OCI-LY3 (cell line): ENCODE results near the gene ASTL.

ENCODE experiments used
- H2AFZ ChIP-seq: fragments of 200-600, 300-600 bp; shearing (Covaris generic); 2 replicates; pipeline ENCODE4 v1.6.0; 2014; ENCODE audit warnings: antibody characterized with exemption, low read depth, low read length
- H3K27ac ChIP-seq: fragments of 200-600, 300-600 bp; sonication (generic); 2 replicates; pipeline ENCODE4 v1.5.1; 2014; ENCODE audit warnings: mild to moderate bottlenecking, low read length, moderate library complexity, mixed read lengths
- H3K27me3 ChIP-seq: fragments of 200-600, 300-600 bp; sonication (generic); 2 replicates; pipeline ENCODE4 v1.6.1; 2014; ENCODE audit warnings: low read depth, low read length, mixed read lengths
- H3K36me3 ChIP-seq: fragments of 200-600, 300-600 bp; sonication (generic); replicated peaks from 2 replicates; pipeline ENCODE3; 2014; ENCODE audit warnings: low read depth, low read length, mixed read lengths
- H3K4me1 ChIP-seq: fragments of 300-600, 200-600 bp; sonication (generic); 2 replicates; pipeline ENCODE4 v1.6.1; 2014; ENCODE audit warnings: low read length, mixed read lengths
- H3K4me2 ChIP-seq: fragments of 200-600, 300-600 bp; sonication (generic); 2 replicates; pipeline ENCODE4 v1.6.1; 2014; ENCODE audit warnings: low read length, mixed read lengths
- H3K4me3 ChIP-seq: fragments of 300-600, 200-600 bp; sonication (generic); 2 replicates; pipeline ENCODE4 v1.5.1; 2014; ENCODE audit warnings: antibody characterized with exemption, mild to moderate bottlenecking, low read length, moderate library complexity
- H3K79me2 ChIP-seq: fragments of 300-600, 200-600 bp; shearing (Covaris generic); 2 replicates; pipeline ENCODE4 v1.6.1; 2014; ENCODE audit warnings: mild to moderate bottlenecking, low read length, mixed read lengths
- H3K9ac ChIP-seq: fragments of 300-600, 200-600 bp; shearing (Covaris generic); 2 replicates; pipeline ENCODE4 v1.6.0; 2014; ENCODE audit warnings: mild to moderate bottlenecking, low read length, moderate library complexity
- H3K9me3 ChIP-seq: fragments of 200-600, 300-600 bp; shearing (Covaris generic); 2 replicates; pipeline ENCODE4 v1.6.1; 2014; ENCODE audit warnings: low read length, mixed read lengths; ENCODE audit not compliant: insufficient read depth
- H4K20me1 ChIP-seq: fragments of 200-600, 300-600 bp; sonication (generic); 2 replicates; pipeline ENCODE4 v1.6.1; 2016; ENCODE audit warnings: low read length, mixed read lengths; ENCODE audit not compliant: insufficient read depth
- EZH2phosphoT487 ChIP-seq: fragments of 200-600 bp; shearing (Covaris generic); IDR thresholded peaks from 2 replicates; pipeline ENCODE4 v1.6.1; 2018; ENCODE audit warnings: antibody characterized with exemption, mixed run types, low read depth
- TF ChIP-seq, protein P1 (sequence below): fragments of 200-600, 300-600 bp; sonication (generic); IDR thresholded peaks from 2 replicates; pipeline ENCODE4 v1.5.1; 2014; ENCODE audit warnings: antibody characterized with exemption, low read length, low read depth

The ASTL gene

DNA sequence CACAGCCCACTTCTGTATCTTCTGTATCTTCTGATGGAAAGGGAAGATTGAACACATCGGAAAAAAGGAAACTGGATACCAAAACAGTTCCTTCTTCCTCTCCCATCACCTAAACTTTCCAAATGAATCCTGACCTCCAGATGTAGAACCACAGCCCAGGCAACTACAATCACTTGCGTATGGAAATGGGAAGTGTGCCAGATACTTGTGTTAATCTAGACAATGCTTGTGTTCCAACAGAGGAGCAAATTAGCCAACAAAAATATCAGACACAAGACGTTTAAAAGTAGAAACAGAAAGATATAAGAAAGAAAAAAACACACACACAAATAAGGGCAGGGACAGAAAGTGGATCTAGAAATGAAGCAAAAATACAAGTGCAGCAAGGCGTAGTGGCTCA lies 38.4 kb upstream of the ASTL start:
- no peak overlapping the region for H3K4me3 ChIP-seq
- no peak overlapping the region for H3K4me2 ChIP-seq
- no peaks in the 10 kb centered on the region for H4K20me1 ChIP-seq
- no peaks in the 10 kb centered on the region for H3K36me3 ChIP-seq
- TF ChIP-seq, protein P1, sequence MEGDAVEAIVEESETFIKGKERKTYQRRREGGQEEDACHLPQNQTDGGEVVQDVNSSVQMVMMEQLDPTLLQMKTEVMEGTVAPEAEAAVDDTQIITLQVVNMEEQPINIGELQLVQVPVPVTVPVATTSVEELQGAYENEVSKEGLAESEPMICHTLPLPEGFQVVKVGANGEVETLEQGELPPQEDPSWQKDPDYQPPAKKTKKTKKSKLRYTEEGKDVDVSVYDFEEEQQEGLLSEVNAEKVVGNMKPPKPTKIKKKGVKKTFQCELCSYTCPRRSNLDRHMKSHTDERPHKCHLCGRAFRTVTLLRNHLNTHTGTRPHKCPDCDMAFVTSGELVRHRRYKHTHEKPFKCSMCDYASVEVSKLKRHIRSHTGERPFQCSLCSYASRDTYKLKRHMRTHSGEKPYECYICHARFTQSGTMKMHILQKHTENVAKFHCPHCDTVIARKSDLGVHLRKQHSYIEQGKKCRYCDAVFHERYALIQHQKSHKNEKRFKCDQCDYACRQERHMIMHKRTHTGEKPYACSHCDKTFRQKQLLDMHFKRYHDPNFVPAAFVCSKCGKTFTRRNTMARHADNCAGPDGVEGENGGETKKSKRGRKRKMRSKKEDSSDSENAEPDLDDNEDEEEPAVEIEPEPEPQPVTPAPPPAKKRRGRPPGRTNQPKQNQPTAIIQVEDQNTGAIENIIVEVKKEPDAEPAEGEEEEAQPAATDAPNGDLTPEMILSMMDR, result no peak
- TF ChIP-seq EZH2phosphoT487, result no peak
- H3K27me3 ChIP-seq, result 0 out of 2 replicates have a peak, but pooled peaks cover 3% of the 10 kb centered on the region
- H3K9ac ChIP-seq, result no peak overlapping the region
- no peak overlapping the region for H2AFZ ChIP-seq
- no peaks in the 10 kb centered on the region for H3K79me2 ChIP-seq
- peaks cover 20% of the 10 kb centered on the region for H3K4me1 ChIP-seq
- H3K27ac ChIP-seq, result no peak overlapping the region
- H3K9me3 ChIP-seq, result no peaks in the 10 kb centered on the region

DNA sequence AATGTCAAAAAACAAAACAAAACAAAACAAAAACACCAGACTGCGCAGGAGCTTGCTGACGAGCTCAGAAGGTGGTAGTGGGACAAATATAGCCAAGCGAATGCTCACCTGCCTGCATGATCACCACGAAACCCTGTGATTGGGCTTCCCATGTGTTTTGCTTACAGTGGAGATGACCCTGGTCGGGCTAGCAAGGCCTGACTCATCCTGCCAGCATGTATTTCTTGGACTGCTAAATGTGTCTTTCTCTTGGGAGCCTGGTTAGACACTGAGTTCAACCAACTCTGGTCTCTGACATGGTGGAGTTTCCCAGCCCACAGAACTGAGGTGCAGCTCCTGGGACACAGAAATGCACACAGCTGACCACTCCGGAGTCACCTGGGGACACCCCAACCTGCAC lies 37.6 kb upstream of the ASTL start:
- Histone ChIP-seq H3K27me3 (0 out of 2 replicates have a peak, but pooled peaks cover 3% of the 10 kb centered on the region), H3K27ac (no peak overlapping the region), H2AFZ (no peak overlapping the region), H3K9ac (no peak overlapping the region), H3K9me3 (no peaks in the 10 kb centered on the region), H3K4me3 (no peak overlapping the region), H3K36me3 (no peaks in the 10 kb centered on the region), H3K79me2 (no peaks in the 10 kb centered on the region), H4K20me1 (no peaks in the 10 kb centered on the region), H3K4me2 (no peak overlapping the region), H3K4me1 (peaks cover 20% of the 10 kb centered on the region)
- TF ChIP-seq, protein P1, result no peak
- TF ChIP-seq EZH2phosphoT487, result no peak

- TF ChIP-seq, protein P1, result peak; percentile 90
- no peak for TF ChIP-seq EZH2phosphoT487
- no peak overlapping the region for H3K9ac ChIP-seq
Observed at GRCh38 chr2:96174251-96175144, 36.2 kb upstream of the ASTL start.

DNA sequence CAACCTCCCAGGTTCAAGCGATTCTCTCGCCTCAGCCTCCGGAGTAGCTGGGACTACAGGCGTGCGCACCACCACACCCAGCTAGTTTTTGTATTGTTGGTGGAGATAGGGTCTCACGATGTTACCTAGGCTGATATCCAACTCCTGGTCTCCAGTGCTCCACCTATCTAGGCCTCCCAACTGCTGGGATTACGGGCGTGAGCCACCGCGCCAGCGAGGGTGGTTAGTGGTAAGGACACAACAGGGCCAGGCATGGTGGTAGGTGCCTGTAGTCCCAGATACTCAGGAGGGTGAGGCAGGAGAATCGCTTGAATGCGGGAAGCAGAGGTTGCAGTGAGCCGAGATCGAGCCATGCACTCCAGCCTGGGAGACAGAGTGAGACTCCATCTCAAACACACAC lies 33.5 kb upstream of the ASTL start:
- TF ChIP-seq EZH2phosphoT487, result no peak
- TF ChIP-seq, protein P1, result no peak
- Histone ChIP-seq H3K4me3 (no peak overlapping the region), H3K4me1 (peaks cover 15% of the 10 kb centered on the region), H3K36me3 (no peaks in the 10 kb centered on the region), H3K4me2 (no peak overlapping the region), H3K9me3 (0 out of 2 replicates have a peak, but pooled peaks cover 4% of the 10 kb centered on the region), H3K79me2 (no peaks in the 10 kb centered on the region), H3K27me3 (0 out of 2 replicates have a peak, but pooled peaks cover 3% of the 10 kb centered on the region), H2AFZ (no peak overlapping the region), H3K9ac (no peak overlapping the region), H3K27ac (no peak overlapping the region), H4K20me1 (no peaks in the 10 kb centered on the region)

More at GRCh38 chr2:96174251-96175144, 36.2 kb upstream of the ASTL start:
- Histone ChIP-seq H4K20me1 (no peaks in the 10 kb centered on the region), H3K9me3 (0 out of 2 replicates have a peak, but pooled peaks cover 4% of the 10 kb centered on the region), H3K4me1 (peaks cover 20% of the 10 kb centered on the region), H3K4me3 (no peak overlapping the region), H3K4me2 (peak overlapping the region; percentile 21; the same call in 1 of the 2 replicates), H2AFZ (no peak overlapping the region), H3K79me2 (no peaks in the 10 kb centered on the region), H3K27me3 (0 out of 2 replicates have a peak, but pooled peaks cover 3% of the 10 kb centered on the region), H3K36me3 (no peaks in the 10 kb centered on the region), H3K27ac (no peak overlapping the region)
